Measurements from ENCODE around the gene PEAK1. TPM values are rescaled to one million over a fixed set of nuclear protein-coding genes. Genes with fewer than 3 reads are reported as not detected.
"Not testable (repeated sequence)": the region's sequence is repeated elsewhere in the genome, so short reads cannot be mapped to it uniquely, and the experiment has no call there.

Gene PEAK1
- total RNA-seq, 2 donors from 2014 or later: 44.2 to 59.8 TPM

DNA sequence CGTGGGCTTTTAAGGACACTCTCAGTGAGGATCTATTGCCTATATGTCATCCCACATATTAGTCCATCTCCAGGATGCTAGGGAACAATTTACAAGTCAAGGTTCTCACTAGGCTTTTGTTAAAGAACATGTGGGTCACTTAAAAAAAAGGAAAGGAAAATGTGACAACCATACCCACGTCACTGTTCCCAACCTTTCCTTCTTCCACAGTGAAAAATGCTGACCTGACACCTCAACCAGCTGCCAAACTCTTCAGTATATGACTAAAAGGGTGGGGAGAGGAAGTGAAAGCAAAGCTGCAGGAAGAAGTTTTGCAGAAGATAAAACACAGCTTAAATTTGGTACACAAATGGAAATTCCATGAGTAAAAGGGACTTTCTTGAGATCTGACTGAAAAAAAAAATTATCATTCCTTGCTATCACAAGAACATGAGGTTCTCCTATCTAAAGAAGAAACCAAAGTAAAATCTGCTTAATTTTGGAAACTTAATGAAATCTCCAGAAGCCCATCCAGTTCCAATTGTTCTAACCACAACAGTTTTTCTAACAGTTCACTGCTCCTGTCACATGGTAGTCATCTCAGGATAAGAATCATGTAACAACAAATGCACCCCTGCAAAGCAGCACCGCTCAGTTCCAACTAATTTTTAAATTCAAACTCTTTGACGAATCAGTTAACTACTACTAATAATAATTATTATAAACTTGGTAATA, 232.0 kb downstream of the PEAK1 start:
- H3K9me3 ChIP-seq: no peaks in the 10 kb centered on the region
- TF ChIP-seq, protein P1, sequence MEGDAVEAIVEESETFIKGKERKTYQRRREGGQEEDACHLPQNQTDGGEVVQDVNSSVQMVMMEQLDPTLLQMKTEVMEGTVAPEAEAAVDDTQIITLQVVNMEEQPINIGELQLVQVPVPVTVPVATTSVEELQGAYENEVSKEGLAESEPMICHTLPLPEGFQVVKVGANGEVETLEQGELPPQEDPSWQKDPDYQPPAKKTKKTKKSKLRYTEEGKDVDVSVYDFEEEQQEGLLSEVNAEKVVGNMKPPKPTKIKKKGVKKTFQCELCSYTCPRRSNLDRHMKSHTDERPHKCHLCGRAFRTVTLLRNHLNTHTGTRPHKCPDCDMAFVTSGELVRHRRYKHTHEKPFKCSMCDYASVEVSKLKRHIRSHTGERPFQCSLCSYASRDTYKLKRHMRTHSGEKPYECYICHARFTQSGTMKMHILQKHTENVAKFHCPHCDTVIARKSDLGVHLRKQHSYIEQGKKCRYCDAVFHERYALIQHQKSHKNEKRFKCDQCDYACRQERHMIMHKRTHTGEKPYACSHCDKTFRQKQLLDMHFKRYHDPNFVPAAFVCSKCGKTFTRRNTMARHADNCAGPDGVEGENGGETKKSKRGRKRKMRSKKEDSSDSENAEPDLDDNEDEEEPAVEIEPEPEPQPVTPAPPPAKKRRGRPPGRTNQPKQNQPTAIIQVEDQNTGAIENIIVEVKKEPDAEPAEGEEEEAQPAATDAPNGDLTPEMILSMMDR (IDR thresholded peaks at IDR 0.05): no peak
- no peaks in the 10 kb centered on the region for H3K27me3 ChIP-seq
- peak; percentile 63 for DNase-seq (ENCODE audit: low spot score)
- no peaks in the 10 kb centered on the region for H3K36me3 ChIP-seq
- H3K4me1 ChIP-seq: peaks cover 0 to 39% of the 10 kb centered on the region in 2 donors
- no peak overlapping the region for H3K4me3 ChIP-seq
- peak overlapping the region; percentile 65 to 73 for H3K27ac ChIP-seq

GRCh38 chr15:77186594-77187011, 233.3 kb downstream of the PEAK1 start:
- H3K36me3 ChIP-seq: no peaks in the 10 kb centered on the region
- no peak for DNase-seq (ENCODE audit: low spot score)
- no peaks in the 10 kb centered on the region for H3K27me3 ChIP-seq
- no peaks in the 10 kb centered on the region for H3K9me3 ChIP-seq
- H3K27ac ChIP-seq: peak overlapping the region; percentile 65 to 73
- TF ChIP-seq, protein P1 (IDR thresholded peaks at IDR 0.05): peak; percentile 30 to 75
- H3K4me3 ChIP-seq: no peak overlapping the region
- H3K4me1 ChIP-seq: peaks cover 0 to 39% of the 10 kb centered on the region in 2 donors

DNA sequence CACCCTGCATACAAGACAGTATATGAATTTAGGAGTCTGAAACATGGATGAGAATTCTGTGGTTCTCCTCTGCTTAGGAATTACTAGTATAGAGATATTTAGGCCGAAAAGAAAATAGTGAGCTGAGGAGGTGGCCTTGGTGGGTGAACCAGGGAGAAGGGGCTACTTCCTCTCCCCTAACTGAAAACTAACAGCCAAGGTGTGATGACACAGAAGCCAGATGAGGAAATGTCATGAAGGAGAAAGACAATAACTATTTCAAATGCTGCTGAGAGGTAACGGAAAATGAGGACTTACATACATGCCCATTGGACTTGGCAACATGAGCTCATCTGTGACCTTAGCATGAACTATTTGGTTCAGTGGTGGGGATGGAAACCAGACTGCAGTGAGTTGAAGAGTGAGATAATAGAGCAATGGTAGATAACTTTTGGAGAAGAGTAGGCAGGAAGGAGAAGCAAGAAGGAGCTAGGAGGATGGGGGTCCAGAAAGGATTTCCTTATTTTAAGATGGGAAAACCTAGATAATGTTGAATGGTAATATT, 234.6 kb downstream of the PEAK1 start:
- DNase-seq (ENCODE audit: low spot score): no peak
- no peak overlapping the region for H3K4me3 ChIP-seq
- H3K27me3 ChIP-seq: no peaks in the 10 kb centered on the region
- peaks cover 0 to 39% of the 10 kb centered on the region in 2 donors for H3K4me1 ChIP-seq
- TF ChIP-seq, protein P1 (IDR thresholded peaks at IDR 0.05): no peak
- no peaks in the 10 kb centered on the region for H3K9me3 ChIP-seq
- H3K27ac ChIP-seq: no peak overlapping the region
- H3K36me3 ChIP-seq: peaks cover 4% of the 10 kb centered on the region

DNA sequence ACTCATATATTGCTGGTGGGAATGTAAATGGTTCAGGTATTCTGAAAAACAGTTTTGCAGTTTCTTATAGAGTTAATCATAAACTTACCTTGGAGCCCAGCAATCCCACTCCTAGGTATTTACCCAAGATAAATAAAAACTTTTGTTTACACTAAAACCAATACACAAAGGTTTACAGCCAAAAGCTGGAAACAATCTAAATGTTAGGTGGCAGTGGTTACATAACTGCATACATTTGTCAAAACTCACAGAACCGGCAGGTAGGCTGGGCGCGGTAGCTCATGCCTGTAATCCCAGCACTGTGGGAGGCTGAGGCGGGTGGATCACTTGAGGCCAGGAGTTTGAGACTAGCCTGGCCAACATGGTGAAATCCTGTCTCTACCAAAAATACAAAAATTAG, 235.6 kb downstream of the PEAK1 start:
- H3K9me3 ChIP-seq; H3K4me3 ChIP-seq; H3K27me3 ChIP-seq; DNase-seq (ENCODE audit: low spot score); H3K27ac ChIP-seq: not testable (repeated sequence)
- Histone ChIP-seq H3K36me3 (peaks cover 11% of the 10 kb centered on the region), H3K4me1 (peaks cover 0 to 40% of the 10 kb centered on the region in 2 donors)

DNA sequence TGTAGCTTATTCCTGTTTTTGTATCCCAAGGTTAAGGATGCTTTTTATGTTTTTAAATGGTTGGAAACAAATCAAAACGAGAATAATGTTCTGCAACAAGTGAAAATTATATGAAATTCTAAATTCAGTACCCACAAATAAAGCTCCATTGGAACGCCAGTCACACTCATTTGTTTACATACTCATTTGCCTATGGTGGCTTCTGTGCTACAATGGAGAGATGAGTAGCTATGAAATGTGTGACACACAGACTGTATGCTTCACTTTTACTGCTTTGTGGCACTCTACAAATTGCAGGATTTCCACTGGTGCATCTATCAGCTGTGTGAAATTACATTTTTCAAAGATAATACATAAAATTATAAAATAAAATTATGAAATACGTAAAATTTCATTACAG, 236.8 kb downstream of the PEAK1 start:
- Histone ChIP-seq H3K27me3 (no peaks in the 10 kb centered on the region), H3K36me3 (peaks cover 21% of the 10 kb centered on the region), H3K27ac (no peak overlapping the region), H3K9me3 (no peaks in the 10 kb centered on the region), H3K4me3 (no peak overlapping the region), H3K4me1 (peaks cover 0 to 29% of the 10 kb centered on the region in 2 donors)
- TF ChIP-seq, protein P1 (IDR thresholded peaks at IDR 0.05): no peak
- no peak for DNase-seq (ENCODE audit: low spot score)

GRCh38 chr15:77181305-77182074, 238.4 kb downstream of the PEAK1 start:
- TF ChIP-seq, protein P1 (IDR thresholded peaks at IDR 0.05): no peak
- Histone ChIP-seq H3K4me3 (no peak overlapping the region), H3K27ac (no peak overlapping the region), H3K36me3 (peaks cover 21% of the 10 kb centered on the region), H3K27me3 (no peaks in the 10 kb centered on the region), H3K4me1 (peaks cover 0 to 13% of the 10 kb centered on the region in 2 donors), H3K9me3 (no peaks in the 10 kb centered on the region)
- no peak for DNase-seq (ENCODE audit: low spot score)
